ENCODE results near the gene UQCRC1.

Gene UQCRC1

DNA sequence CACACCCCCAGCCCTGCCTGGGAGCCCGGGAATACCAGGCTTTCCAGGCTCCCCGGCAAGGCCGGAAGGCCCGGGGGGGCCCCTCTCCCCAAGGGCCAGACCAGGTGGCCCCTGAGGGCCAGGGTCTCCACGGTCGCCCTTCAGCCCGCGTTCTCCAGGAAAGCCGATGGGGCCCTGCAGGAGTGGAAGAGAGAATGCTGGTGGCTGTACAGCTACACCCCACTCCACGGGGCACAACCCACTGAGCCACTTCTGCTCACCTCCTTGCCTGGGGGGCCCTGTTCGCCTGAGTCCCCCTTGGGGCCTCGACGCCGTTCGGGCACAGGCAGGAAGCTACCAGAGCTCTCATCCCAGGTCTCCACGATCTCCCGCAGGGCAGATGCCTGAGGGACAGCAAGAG lies 34.1 kb downstream of the UQCRC1 start:
- H3K4me3 ChIP-seq (ENCODE audit: low read depth, low read length): no peak overlapping the region
- DNase-seq (ENCODE audit: low read depth): no peak
- TF ChIP-seq, protein P1, sequence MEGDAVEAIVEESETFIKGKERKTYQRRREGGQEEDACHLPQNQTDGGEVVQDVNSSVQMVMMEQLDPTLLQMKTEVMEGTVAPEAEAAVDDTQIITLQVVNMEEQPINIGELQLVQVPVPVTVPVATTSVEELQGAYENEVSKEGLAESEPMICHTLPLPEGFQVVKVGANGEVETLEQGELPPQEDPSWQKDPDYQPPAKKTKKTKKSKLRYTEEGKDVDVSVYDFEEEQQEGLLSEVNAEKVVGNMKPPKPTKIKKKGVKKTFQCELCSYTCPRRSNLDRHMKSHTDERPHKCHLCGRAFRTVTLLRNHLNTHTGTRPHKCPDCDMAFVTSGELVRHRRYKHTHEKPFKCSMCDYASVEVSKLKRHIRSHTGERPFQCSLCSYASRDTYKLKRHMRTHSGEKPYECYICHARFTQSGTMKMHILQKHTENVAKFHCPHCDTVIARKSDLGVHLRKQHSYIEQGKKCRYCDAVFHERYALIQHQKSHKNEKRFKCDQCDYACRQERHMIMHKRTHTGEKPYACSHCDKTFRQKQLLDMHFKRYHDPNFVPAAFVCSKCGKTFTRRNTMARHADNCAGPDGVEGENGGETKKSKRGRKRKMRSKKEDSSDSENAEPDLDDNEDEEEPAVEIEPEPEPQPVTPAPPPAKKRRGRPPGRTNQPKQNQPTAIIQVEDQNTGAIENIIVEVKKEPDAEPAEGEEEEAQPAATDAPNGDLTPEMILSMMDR (IDR thresholded peaks at IDR 0.05; ENCODE audit: control insufficient read depth, extremely low read depth, insufficient read depth): no peak

DNA sequence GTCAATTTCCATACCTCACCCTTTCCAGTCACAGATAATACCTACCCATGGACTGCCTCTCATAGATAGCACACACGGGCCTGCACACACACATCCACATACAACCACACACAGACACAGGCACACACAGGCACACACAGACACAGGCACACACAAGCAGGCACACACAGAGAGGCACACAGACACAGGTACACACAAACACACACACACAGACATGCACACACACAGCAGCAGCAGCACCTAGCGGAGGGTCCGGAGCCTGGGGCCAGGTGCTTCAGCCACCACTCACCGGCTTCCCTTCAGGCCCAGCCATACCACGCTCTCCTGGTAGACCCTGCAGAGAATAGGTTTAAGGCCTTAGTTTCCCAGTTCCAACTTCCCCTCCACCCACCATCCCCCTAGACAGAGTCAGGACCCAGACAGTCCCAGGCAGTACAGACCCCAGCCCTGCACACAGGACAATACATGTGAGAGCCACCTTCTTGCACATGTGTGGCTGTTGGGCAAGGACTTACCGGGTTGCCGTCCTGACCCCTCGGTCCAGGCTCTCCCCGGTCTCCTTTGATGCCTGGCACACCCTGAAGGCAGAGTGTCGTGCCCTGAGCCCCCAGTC lies 35.4 kb downstream of the UQCRC1 start:
- DNase-seq (ENCODE audit: low read depth): no peak
- no peak overlapping the region for H3K4me3 ChIP-seq (ENCODE audit: low read depth, low read length)
- TF ChIP-seq, protein P1 (IDR thresholded peaks at IDR 0.05; ENCODE audit: control insufficient read depth, extremely low read depth, insufficient read depth): no peak

DNA sequence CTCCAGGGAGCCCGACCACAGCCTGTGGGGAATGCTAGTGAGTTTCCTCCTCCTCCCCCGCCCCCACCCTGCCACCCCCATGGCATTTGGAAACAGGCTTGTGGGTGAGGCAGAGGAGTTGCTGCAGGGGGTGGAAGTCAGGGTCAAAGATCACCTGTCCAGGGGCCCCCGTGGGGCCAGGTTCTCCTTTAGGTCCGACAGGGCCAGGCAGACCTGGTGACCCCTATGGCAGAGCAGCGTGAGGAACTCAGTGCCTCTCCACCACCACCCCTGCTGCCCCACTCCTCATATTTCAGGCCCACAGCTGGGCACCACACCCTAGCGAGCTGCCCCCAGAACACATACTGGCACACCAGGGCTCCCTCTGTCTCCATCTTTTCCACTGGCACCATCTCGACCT lies 36.9 kb downstream of the UQCRC1 start:
- DNase-seq (ENCODE audit: low read depth): no peak
- no peak overlapping the region for H3K4me3 ChIP-seq (ENCODE audit: low read depth, low read length)
- TF ChIP-seq, protein P1 (IDR thresholded peaks at IDR 0.05; ENCODE audit: control insufficient read depth, extremely low read depth, insufficient read depth): no peak

DNA sequence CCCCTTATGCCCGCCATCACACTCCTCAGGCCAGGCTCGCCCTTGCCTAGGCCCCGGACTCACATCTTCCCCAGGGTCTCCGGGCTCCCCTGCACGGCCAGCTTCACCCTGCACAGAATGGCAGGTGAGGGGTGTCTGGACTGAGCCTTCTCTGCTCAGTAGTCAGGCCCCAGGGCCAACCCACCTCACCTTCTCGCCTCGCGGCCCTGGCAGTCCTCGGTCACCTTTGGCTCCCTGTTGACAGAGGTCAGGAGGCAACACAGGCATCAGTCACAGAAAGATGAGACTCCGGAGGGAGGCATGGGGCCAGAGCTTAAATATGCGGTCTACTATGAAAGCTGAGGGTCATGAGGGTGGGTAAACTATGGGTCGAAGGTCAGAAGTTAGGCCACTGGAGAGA lies 37.5 kb downstream of the UQCRC1 start:
- H3K4me3 ChIP-seq (ENCODE audit: low read depth, low read length): no peak overlapping the region
- DNase-seq (ENCODE audit: low read depth): no peak
- TF ChIP-seq, protein P1 (IDR thresholded peaks at IDR 0.05; ENCODE audit: control insufficient read depth, extremely low read depth, insufficient read depth): no peak

DNA sequence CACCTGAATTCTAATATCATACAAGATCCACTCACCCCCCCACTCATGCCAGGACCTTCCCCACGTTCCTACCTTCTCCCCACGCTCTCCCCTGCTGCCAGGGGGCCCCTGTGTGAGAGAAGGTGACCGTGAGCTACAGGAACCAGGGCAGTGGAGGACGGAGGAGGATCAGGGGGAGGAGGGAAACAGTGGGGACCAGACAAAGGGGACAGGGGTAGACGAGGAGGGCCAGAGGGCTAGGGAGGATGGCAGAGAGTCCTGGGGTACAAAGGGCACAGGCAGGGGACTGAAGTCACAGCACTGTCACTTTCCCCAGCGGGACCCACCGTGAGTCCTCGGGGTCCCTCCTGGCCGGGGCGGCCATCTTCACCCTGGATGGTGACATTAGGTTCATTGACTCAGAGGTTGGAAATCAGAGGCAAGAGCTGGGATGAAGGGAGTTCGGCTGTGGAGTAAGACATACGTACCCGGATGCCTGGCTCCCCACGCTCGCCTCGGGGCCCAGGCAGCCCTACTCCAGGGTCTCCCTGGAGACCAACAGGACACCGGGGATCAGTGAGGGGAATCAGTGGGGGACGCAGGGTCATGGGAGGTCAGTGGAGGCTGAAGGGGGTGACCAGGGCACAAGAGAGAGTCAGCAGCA lies 39.5 kb downstream of the UQCRC1 start:
- DNase-seq (ENCODE audit: low read depth): no peak
- H3K4me3 ChIP-seq (ENCODE audit: low read depth, low read length): no peak overlapping the region
- TF ChIP-seq, protein P1 (IDR thresholded peaks at IDR 0.05; ENCODE audit: control insufficient read depth, extremely low read depth, insufficient read depth): no peak

DNA sequence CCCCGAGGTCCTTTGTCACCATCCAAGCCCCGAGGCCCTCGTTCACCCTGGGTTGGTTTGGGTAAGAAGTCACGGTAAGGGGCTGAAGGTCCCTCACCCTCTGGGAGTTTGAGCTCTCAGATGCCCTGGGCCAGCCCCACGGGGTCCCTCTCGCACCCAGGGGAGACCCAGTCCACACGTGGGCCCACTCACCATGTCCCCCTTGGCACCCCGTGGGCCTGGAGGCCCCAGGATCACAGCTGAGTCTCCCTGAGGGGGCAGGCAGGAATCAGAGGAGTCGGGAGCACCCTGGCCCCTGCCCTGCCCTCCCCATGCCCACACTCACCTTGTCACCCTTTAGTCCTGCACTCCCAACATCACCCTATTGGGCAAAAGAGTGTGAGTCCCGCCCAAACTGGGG lies 40.0 kb downstream of the UQCRC1 start:
- H3K4me3 ChIP-seq (ENCODE audit: low read depth, low read length): no peak overlapping the region
- TF ChIP-seq, protein P1 (IDR thresholded peaks at IDR 0.05; ENCODE audit: control insufficient read depth, extremely low read depth, insufficient read depth): no peak
- DNase-seq (ENCODE audit: low read depth): no peak

DNA sequence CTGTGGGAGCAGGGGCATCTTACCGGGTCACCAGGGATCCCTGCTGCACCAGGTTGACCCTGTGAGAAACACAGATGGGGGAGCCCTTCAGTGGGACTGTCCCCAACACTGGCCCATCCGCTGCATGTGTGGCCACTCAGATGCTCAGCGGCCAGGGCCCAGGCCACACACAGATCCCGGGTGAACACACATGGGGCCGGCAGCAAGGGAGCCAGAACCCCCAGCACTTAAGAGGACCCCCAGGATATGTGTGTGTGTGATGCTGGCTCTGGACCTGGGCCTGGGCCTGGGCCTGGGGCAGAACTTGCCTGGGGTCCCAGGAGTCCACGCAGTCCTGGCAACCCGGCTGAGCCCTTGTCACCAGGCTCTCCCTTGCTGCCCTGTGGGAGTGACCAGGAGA lies 41.0 kb downstream of the UQCRC1 start:
- TF ChIP-seq, protein P1 (IDR thresholded peaks at IDR 0.05; ENCODE audit: control insufficient read depth, extremely low read depth, insufficient read depth): no peak
- H3K4me3 ChIP-seq (ENCODE audit: low read depth, low read length): no peak overlapping the region
- no peak for DNase-seq (ENCODE audit: low read depth)

Data from LNCaP clone FGC (cell line).